Thoracic aorta (tissue), 2 donors: ENCODE data around the gene QRFPR. TPM values are rescaled to one million over a fixed set of nuclear protein-coding genes. Genes with fewer than 3 reads are reported as not detected.
A peak's percentile ranks its signal among the peaks of the same experiment; 100 is the strongest.
"Not testable (repeated sequence)": the region's sequence is repeated elsewhere in the genome, so short reads cannot be mapped to it uniquely, and the experiment has no call there.

Source experiments
- ATAC-seq: fragments of 150-250 bp; one replicate; pipeline ENCODE4 v1.8.0; 2017; ENCODE audit warnings: low read depth; ENCODE audit not compliant: insufficient number of reproducible peaks, low FRiP score
- DNase-seq: peaks from one replicate; pipeline ENCODE4 v3.0.0-alpha.2; 2020; ENCODE audit warnings: low spot score
- H3K27ac ChIP-seq, 2 donors: fragments of 200-600 bp; sonication (generic); 1 replicate in 1 of 2; 2 replicates in 1 of 2; pipeline ENCODE4 v1.5.1; 2016; ENCODE audit warnings: mild to moderate bottlenecking in 2 of 2, moderate library complexity in 2 of 2
- H3K27me3 ChIP-seq: fragments of 200-600 bp; sonication (generic); replicated peaks from 2 replicates; pipeline ENCODE4 v1.6.0; 2016; ENCODE audit warnings: mild to moderate bottlenecking; ENCODE audit not compliant: insufficient read depth
- H3K36me3 ChIP-seq: fragments of 200-600 bp; sonication (generic); one replicate; pipeline ENCODE4 v1.5.1; 2016
- H3K4me1 ChIP-seq, 2 donors: fragments of 200-600 bp; sonication (generic); 1 replicate in 1 of 2; 2 replicates in 1 of 2; pipeline versions ENCODE4 v1.5.1 to v1.6.0; 2016; ENCODE audit warnings: low read depth in 2 of 2, mild to moderate bottlenecking in 1 of 2; ENCODE audit not compliant: control insufficient read depth in 1 of 2
- H3K4me3 ChIP-seq: fragments of 200-600 bp; sonication (generic); 2 replicates; pipeline ENCODE4 v1.5.1; 2016; ENCODE audit warnings: mild to moderate bottlenecking
- H3K9me3 ChIP-seq: fragments of 200-600 bp; sonication (generic); 2 replicates; pipeline ENCODE4 v1.5.1; 2016
- total RNA-seq, 2 donors: library from RNA; depleted of rRNA; stranded (reverse); fragments of >200 nt; gene quantifications; one replicate each; pipeline versions ENCODE4 v1.1.0 to v1.2.3, GENCODE V29; 2016
- TF ChIP-seq, protein P1 (sequence below): fragments of 200-600 bp; sonication (generic); IDR thresholded peaks from one replicate; pipeline ENCODE4 v1.5.1; 2019; ENCODE audit warnings: antibody characterized with exemption

QRFPR gene
- not detected for total RNA-seq

DNA sequence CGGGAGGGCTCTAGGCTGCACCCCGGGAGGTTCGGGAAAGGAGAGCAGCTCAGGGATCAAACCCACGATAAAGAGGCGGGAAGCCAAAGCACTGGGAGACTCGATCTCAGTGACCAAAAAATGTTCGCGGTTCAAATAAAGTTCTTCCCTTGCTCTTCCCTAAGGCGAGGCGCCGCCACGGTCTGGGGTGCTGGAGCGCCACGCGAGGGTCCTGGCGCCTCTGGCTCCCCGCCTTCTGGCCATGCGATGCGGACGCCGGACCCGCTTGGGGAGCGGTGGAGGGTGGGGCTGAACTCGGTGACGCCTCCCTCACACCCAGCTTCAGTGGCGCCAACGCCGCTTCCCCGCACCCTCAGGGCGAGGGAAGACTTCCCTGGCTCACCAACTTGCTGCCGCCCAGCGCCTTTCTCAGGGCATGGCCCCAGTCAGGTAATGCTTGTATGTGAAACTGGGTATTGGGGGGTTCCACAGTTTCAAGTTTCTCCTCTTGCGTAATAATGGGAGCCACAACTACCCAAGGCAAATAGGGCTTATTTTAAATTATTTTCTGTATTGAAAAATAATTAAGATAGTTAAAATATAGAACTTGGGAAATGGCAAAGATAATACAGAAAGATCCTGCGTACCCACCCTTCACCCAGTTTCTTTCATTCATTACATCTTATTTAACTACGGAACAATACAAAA, at the start of gene QRFPR:
QRFPR (minus strand) TSS at position 243 of the 687 bp plus-strand sequence. CDS start 371 bp downstream, outside the sequence.
- Histone ChIP-seq H3K9me3 (no peaks in the 10 kb centered on the region), H3K36me3 (no peaks in the 10 kb centered on the region), H3K27me3 (no peaks in the 10 kb centered on the region), H3K4me3 (peak within 1 kb of the TSS; percentile 54), H3K4me1 (peaks cover 7 to 9% of the 10 kb centered on the region in 2 donors), H3K27ac (no peak within 1 kb of the TSS)
- DNase-seq (no peak), ATAC-seq (no peak)
- TF ChIP-seq, protein P1, sequence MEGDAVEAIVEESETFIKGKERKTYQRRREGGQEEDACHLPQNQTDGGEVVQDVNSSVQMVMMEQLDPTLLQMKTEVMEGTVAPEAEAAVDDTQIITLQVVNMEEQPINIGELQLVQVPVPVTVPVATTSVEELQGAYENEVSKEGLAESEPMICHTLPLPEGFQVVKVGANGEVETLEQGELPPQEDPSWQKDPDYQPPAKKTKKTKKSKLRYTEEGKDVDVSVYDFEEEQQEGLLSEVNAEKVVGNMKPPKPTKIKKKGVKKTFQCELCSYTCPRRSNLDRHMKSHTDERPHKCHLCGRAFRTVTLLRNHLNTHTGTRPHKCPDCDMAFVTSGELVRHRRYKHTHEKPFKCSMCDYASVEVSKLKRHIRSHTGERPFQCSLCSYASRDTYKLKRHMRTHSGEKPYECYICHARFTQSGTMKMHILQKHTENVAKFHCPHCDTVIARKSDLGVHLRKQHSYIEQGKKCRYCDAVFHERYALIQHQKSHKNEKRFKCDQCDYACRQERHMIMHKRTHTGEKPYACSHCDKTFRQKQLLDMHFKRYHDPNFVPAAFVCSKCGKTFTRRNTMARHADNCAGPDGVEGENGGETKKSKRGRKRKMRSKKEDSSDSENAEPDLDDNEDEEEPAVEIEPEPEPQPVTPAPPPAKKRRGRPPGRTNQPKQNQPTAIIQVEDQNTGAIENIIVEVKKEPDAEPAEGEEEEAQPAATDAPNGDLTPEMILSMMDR: no peak

DNA sequence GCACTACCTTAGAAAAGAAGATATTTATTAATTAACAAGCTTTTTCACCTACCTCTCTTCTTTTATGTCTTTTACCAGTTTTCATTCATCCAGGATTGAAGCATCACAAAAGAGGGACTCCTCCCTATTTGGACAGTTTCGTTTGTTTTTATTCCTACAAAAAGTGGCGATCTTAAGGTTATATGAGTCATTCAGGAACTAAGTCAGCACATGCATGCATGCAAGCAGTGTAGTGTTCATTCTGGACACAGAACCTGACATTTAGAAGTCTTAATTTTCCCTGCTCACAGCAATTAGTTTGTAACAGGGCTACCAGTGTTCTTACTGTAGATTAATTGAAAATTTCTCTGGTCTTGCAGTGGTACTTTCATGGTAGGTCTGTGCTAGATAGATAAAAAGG, 47.9 kb upstream of the QRFPR start:
- TF ChIP-seq, protein P1: no peak
- H3K36me3 ChIP-seq: no peaks in the 10 kb centered on the region
- H3K27me3 ChIP-seq: no peaks in the 10 kb centered on the region
- H3K9me3 ChIP-seq: no peaks in the 10 kb centered on the region
- H3K4me3 ChIP-seq: no peak overlapping the region
- H3K27ac ChIP-seq: no peak overlapping the region
- no peak for DNase-seq
- no peaks in the 10 kb centered on the region for H3K4me1 ChIP-seq
- no peak for ATAC-seq

DNA sequence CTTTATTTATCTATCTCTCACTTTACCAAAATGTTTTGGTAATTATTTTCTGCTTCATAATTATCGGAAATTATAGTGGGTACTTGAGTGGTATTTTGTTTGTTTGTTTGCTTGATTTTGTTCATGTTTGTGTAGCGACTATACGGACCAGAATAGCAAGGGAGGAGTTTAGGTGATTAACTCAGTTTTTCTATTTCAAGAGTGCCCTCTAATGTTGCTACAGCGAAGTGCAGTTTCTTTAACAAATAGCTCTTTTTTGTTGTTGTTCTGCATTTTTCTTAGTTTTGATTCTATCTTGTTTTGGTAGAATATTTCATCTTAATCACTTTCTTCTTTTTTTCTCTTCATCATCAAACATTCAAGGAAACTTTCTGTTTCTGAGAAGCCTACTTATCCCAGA, 40.8 kb upstream of the QRFPR start:
- H3K27me3 ChIP-seq: no peaks in the 10 kb centered on the region
- H3K4me1 ChIP-seq: no peaks in the 10 kb centered on the region
- TF ChIP-seq, protein P1: no peak
- H3K9me3 ChIP-seq: no peaks in the 10 kb centered on the region
- H3K36me3 ChIP-seq: no peaks in the 10 kb centered on the region
- DNase-seq (no peak), ATAC-seq (no peak)
- H3K27ac ChIP-seq: no peak overlapping the region
- no peak overlapping the region for H3K4me3 ChIP-seq

DNA sequence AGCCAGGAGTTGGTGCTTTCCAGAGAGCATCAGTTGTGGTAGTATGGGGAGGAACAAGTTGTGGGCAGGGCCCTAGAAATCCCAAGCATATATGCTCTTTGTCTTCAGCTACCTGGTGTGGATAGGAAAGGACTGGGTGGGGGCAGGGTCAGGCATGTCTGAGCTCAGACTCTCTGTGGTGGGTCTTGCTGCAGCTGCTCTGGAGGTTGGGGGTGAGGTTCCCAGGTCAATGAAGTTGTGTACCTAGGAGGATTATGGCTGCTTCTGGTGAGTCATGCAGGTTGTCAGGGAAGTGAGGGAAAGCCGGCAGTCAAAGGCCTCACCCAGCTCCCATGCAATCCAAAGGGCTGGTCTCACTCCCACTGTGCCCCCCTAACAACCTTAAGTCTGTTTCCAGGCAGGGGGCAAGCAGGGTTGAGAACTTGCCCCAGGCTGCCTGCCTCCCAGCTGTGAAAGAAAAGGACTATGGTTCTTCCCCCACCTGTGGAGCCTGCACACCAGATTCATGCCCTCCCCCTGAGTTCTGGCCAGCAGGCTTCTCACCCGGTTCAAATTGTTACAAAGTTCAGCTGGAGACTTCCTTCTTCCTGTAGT, 30.4 kb upstream of the QRFPR start:
- H3K4me3 ChIP-seq: no peak overlapping the region
- DNase-seq: no peak

DNA sequence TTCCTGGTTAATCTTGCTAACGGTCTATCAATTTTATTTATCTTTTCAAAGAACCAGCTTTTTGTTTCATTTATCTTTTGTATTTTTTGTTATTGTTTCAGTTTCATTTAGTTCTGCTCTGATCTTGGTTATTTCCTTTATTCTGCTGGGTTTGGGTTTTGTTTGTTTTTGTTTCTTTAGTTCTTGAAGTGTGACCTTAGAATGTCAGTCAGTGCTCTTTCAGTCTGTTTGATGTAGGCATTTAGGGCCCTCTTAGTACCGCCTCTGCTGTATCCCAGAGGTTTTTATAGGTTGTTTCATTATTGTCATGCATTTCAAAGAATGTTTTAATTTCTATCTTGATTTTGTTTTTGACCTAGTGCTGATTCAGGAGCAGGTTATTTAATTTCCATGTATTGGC, 27.7 kb upstream of the QRFPR start:
- not testable (repeated sequence) for H3K27ac ChIP-seq, H3K27me3 ChIP-seq, H3K4me1 ChIP-seq, H3K9me3 ChIP-seq, H3K36me3 ChIP-seq, H3K4me3 ChIP-seq, DNase-seq, ATAC-seq

More for the DNA sequence above, 30.4 kb upstream of the QRFPR start:
- H3K4me1 ChIP-seq: no peaks in the 10 kb centered on the region
- TF ChIP-seq, protein P1: no peak
- H3K36me3 ChIP-seq: no peaks in the 10 kb centered on the region
- no peak overlapping the region for H3K27ac ChIP-seq
- no peaks in the 10 kb centered on the region for H3K27me3 ChIP-seq
- ATAC-seq: no peak
- H3K9me3 ChIP-seq: no peaks in the 10 kb centered on the region
